ENCODE data around the gene MYLIP. TPM values are rescaled to one million over a fixed set of nuclear protein-coding genes. Genes with fewer than 3 reads are reported as not detected.

Gene MYLIP
- total RNA-seq, 1 donor: 10.1 TPM

GRCh38 chr6:16126056-16126455, 2.8 kb upstream of the MYLIP start:
- Histone ChIP-seq H3K4me2 (ENCODE audit: insufficient read depth, low read length) (no peak overlapping the region), H3K27me3 (ENCODE audit: insufficient read depth, low read length) (peaks cover 29% of the 10 kb centered on the region), H4K20me1 (ENCODE audit: insufficient read depth, low read length) (no peaks in the 10 kb centered on the region), H2AFZ (ENCODE audit: low read length) (no peak overlapping the region), H3K79me2 (ENCODE audit: insufficient read depth, low read length) (no peaks in the 10 kb centered on the region), H3K4me1 (ENCODE audit: insufficient read depth, low read length) (peaks cover 16% of the 10 kb centered on the region), H3K4me3 (ENCODE audit: insufficient read depth, low read length) (no peak overlapping the region), H3K27ac (ENCODE audit: low read depth, low read length) (no peak overlapping the region), H3K9me3 (ENCODE audit: low read depth, low read length) (no peaks in the 10 kb centered on the region), H3K36me3 (ENCODE audit: insufficient read depth, low read length) (no peaks in the 10 kb centered on the region)
- TF ChIP-seq CTCF (IDR thresholded peaks at IDR 0.05; ENCODE audit: extremely low read depth, low read depth, low read length): no peak
- no peak for DNase-seq (ENCODE audit: insufficient read length, low spot score, missing footprints)

DNA sequence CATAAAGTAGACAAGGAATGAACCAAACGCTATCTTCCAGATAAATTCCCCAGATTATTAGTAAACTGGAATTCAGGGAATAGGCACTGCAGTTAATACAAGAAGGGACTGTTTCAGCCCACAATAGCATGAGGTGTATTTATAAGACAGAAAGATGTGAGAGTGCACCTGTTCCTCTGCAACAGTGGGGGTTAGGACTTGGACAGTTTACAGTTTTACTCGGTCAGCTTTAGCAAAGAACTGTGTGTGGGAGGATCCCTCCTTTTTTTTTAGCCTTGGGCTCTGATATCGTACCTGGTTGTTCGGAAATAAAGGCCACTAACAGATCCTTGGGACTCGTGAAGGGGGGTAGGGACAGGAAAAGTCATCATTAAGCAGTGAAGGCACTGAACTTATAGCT, 2.0 kb upstream of the MYLIP start:
- Histone ChIP-seq H3K27me3 (ENCODE audit: insufficient read depth, low read length) (peaks cover 29% of the 10 kb centered on the region), H3K4me1 (ENCODE audit: insufficient read depth, low read length) (peaks cover 21% of the 10 kb centered on the region), H3K79me2 (ENCODE audit: insufficient read depth, low read length) (no peaks in the 10 kb centered on the region), H2AFZ (ENCODE audit: low read length) (no peak overlapping the region), H4K20me1 (ENCODE audit: insufficient read depth, low read length) (no peaks in the 10 kb centered on the region), H3K9me3 (ENCODE audit: low read depth, low read length) (no peaks in the 10 kb centered on the region), H3K27ac (ENCODE audit: low read depth, low read length) (no peak overlapping the region), H3K36me3 (ENCODE audit: insufficient read depth, low read length) (no peaks in the 10 kb centered on the region), H3K4me3 (ENCODE audit: insufficient read depth, low read length) (no peak overlapping the region), H3K4me2 (ENCODE audit: insufficient read depth, low read length) (no peak overlapping the region)
- no peak for TF ChIP-seq CTCF (IDR thresholded peaks at IDR 0.05; ENCODE audit: extremely low read depth, low read depth, low read length)
- DNase-seq (ENCODE audit: insufficient read length, low spot score, missing footprints): no peak

DNA sequence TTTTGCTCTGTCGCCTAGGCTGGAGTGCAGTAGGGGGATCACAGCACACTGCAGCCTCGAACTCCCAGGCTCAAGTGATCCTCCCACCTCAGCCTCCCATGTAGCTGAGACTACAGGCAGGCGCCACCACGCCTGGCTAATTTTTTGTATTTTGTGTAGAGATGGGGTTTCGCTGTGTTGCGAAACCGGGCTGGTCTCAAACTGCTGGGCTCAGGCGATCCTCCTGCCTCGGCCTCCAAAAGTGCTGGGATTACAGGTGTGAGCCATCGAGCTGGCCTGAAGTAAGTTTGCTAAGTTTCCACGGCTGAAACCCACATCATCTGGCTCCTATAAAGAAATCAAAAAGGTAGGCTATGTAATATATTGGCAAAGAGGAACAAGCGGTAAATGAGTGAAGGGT, 1.4 kb upstream of the MYLIP start:
- DNase-seq (ENCODE audit: insufficient read length, low spot score, missing footprints): no peak
- H3K9me3 ChIP-seq (ENCODE audit: low read depth, low read length): no peaks in the 10 kb centered on the region
- no peak overlapping the region for H3K27ac ChIP-seq (ENCODE audit: low read depth, low read length)
- no peak for TF ChIP-seq CTCF (IDR thresholded peaks at IDR 0.05; ENCODE audit: extremely low read depth, low read depth, low read length)
- no peak overlapping the region for H3K4me3 ChIP-seq (ENCODE audit: insufficient read depth, low read length)
- H3K36me3 ChIP-seq (ENCODE audit: insufficient read depth, low read length): no peaks in the 10 kb centered on the region
- H4K20me1 ChIP-seq (ENCODE audit: insufficient read depth, low read length): no peaks in the 10 kb centered on the region
- no peaks in the 10 kb centered on the region for H3K79me2 ChIP-seq (ENCODE audit: insufficient read depth, low read length)
- H3K4me2 ChIP-seq (ENCODE audit: insufficient read depth, low read length): no peak overlapping the region
- H3K4me1 ChIP-seq (ENCODE audit: insufficient read depth, low read length): peaks cover 21% of the 10 kb centered on the region
- peaks cover 27% of the 10 kb centered on the region for H3K27me3 ChIP-seq (ENCODE audit: insufficient read depth, low read length)
- H2AFZ ChIP-seq (ENCODE audit: low read length): no peak overlapping the region

DNA sequence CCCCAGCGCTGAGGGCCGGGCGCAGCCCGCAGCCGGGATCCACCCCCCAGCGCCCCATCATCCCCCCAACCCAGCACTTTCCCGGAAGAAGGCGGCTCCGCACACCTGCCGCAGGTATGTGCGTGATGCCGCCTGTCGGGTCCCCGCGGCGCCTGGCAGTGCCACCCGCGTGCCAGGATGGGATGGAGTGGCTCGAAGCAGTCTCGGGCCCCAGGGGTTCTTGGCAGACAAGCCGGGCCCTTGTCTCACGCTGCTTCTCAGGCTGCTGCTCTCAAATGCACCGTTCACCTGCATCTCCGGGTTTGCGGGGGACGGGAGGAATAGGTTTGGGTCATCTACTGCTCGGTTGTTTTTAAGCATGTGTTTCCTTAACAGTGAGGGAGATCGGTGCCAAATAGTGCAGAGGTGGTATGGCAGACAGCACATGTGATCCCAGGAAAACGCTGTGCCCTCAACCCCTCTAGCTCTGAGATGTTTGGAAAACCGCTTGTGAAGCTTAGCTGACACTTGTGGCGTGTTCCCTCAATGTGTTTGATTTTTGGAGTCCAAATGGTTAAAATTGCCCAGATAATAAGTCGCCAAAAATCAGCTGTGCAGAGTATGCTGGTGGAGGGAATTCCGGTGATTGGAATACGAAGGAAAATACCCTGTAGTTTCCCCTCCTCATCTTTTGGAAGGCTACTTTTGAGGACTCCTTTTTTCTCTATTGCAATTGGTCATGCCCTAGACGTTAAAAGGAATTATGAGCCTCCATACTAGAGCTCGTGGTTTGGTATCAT, 926 bp downstream of the MYLIP start:
- Histone ChIP-seq H3K9me3 (ENCODE audit: low read depth, low read length) (no peaks in the 10 kb centered on the region), H3K4me3 (ENCODE audit: insufficient read depth, low read length) (peak overlapping the region; percentile 85), H3K4me2 (ENCODE audit: insufficient read depth, low read length) (peak overlapping the region; percentile 89), H3K27ac (ENCODE audit: low read depth, low read length) (peak overlapping the region; percentile 61), H3K79me2 (ENCODE audit: insufficient read depth, low read length) (no peaks in the 10 kb centered on the region), H3K4me1 (ENCODE audit: insufficient read depth, low read length) (peaks cover 21% of the 10 kb centered on the region), H4K20me1 (ENCODE audit: insufficient read depth, low read length) (no peaks in the 10 kb centered on the region), H3K36me3 (ENCODE audit: insufficient read depth, low read length) (no peaks in the 10 kb centered on the region), H3K27me3 (ENCODE audit: insufficient read depth, low read length) (peaks cover 17% of the 10 kb centered on the region), H2AFZ (ENCODE audit: low read length) (peak overlapping the region; percentile 67)
- no peak for DNase-seq (ENCODE audit: insufficient read length, low spot score, missing footprints)
- no peak for TF ChIP-seq CTCF (IDR thresholded peaks at IDR 0.05; ENCODE audit: extremely low read depth, low read depth, low read length)
